ENCODE measurements around the gene SHB.
"Not testable (repeated sequence)": the region's sequence is repeated elsewhere in the genome, so short reads cannot be mapped to it uniquely, and the experiment has no call there.

The SHB gene

DNA sequence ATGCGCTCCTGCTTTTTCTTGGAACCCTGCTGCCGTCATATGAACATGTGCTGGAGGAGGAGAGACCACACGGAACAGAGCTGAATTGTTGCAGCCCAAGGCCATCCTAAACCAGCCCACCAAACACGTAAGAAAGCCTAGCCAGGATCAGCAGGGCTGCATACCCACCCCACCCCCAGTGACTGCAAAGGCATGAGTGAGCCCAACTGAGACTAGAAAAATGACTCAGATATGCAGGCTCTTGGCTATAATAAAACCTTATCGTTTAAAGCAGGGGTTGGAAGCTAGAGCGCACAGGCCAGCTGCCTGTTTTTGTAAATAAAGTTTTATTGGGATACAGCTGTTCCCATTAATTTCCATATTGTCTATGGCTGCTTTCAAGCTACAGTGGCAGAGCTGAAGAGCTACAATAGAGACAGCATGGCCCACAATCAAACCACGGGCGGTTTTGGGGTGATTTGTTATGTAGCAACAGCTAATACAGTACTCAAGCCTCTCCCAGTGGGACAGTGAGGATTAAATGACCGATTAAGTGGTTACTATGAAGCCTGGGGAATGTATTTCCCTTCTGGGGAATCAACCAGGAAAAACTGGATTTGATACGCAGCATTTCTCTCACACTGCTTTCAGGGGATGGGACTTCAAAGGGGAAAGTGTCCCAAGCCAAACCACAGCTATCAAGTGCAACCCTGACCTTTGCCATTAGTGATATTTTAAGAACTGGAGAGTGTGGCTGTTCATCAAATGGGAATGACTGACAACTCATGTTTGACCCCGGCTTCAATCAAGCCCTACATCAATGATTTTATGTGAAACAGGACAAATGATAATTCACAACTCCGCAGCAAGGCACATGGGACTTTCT lies 6.3 kb downstream of the SHB start:
- no peak for DNase-seq (ENCODE audit: low spot score)

- no peak for DNase-seq (ENCODE audit: low spot score)
Measured at GRCh38 chr9:38062106-38062497, 6.9 kb downstream of the SHB start.

GRCh38 chr9:38061326-38061977 lies 7.6 kb downstream of the SHB start:
- DNase-seq (ENCODE audit: low spot score), result no peak

DNA sequence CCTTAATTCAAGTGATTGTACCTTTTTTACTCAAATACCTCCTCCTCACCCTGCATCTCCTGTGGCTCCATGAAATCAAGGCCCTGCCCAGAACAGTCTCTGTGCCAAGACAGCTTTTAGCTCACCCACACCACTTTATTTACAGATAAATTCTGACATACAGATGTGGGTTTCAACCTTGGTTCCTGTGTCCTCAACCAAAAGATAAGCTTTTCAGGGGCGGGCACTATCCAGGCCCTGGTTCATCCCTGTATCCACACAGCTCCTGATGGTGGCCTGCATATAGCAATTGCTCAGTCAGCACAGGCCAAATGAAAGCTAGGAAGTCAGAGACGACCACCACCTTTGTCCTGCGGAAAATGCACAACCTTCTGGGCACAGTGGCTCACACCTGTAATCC lies 8.3 kb downstream of the SHB start:
- DNase-seq (ENCODE audit: low spot score), result no peak

- no peak for DNase-seq (ENCODE audit: low spot score)
Measured at GRCh38 chr9:38059233-38059936, 9.6 kb downstream of the SHB start.

DNA sequence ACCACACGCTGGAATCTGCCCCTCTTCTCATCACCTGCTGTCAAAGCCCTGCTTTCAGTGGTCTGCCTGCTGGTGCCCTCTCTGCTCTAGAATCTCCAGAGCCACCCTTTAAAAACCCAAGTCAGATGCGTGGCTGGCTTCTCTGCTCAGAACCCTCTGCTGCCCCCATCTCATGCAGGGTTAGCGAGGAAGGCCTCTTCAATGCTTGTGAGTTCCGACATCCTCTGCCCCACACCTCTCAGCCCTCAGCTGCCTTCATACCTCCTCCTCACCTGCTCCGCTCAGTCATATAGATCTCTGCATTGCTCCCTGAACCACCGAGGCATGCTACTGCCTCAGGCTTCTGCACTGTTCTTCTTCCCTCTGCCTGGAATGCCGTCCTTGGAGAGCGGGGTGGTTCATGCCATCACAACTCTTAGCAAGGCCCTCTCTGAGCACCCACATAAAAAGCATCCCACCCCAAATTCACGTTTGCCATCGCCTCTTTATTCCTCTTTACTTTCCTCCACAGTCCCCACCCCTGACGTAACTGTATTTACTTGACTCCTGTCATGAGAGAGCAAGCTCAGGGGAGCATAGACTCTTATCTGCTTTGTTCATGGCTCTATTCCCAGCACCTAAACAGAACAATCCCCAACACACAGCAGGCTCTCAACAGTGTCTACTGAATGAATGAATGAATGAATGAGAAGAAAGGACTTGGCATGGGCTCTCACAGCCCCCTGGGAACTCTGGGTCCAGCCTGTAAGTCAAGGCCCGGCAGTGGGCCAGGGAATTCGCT lies 10.4 kb downstream of the SHB start:
- DNase-seq (ENCODE audit: low spot score), result no peak

- DNase-seq (ENCODE audit: low spot score), result no peak
Measured at GRCh38 chr9:38057416-38058195, 11.4 kb downstream of the SHB start.

DNA sequence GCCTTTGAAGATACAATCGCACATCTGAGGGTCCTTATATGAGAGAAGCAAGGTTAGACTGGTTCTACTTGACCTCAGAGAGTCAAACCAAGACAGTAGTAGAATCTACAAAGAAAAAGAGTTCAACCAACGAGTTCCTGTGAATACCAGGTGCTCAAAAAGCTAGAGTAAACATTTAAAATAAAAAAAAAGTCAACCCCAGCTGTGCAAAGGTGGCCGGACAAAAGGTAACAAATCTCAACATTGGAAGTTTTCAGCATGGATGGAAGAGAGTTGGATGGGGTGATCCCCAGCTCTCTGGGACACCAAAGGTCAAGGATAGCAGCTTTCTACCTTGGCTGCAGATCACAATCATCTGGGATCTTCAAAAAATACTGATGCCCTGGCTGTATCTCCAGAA lies 14.4 kb downstream of the SHB start:
- no peak for DNase-seq (ENCODE audit: low spot score)

GRCh38 chr9:38053697-38054461 lies 15.1 kb downstream of the SHB start:
- DNase-seq (ENCODE audit: low spot score), result no peak

DNA sequence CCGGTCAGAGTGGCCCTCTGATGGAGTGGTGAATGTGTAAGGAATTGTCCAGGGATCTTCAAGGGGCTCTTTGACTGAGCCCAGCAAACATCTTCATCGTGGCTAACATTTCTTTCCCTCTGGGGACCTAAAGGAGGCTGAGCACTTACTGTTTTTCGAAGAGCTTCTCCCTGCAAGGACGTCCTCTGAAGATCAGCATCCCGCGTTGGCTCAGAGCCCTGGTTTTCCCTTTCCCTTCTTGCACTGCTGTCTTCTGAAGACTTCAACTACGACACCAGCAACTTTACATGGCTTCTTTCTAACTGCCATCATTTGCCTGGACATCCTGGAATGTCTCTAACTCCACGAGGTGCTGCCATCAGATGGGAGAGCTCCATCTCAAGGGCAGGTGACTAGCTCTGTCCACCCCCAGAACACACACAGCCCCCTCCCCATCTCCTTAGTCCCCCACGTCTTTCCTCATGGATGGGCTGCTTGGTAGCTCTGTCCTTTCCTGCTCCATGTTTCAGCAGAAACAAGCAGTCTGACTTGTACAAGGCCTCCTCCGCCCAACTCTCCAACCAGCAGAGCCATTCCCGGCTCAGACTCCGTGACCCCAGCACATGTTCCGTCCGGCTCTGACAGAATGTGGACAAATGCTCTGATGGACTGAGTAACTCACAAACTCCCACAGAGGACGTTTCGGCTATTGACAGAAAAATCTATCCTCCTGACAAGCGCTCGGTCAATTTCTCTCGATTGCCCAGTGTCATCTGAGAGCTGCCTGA lies 17.1 kb downstream of the SHB start:
- DNase-seq (ENCODE audit: low spot score), result no peak

DNA sequence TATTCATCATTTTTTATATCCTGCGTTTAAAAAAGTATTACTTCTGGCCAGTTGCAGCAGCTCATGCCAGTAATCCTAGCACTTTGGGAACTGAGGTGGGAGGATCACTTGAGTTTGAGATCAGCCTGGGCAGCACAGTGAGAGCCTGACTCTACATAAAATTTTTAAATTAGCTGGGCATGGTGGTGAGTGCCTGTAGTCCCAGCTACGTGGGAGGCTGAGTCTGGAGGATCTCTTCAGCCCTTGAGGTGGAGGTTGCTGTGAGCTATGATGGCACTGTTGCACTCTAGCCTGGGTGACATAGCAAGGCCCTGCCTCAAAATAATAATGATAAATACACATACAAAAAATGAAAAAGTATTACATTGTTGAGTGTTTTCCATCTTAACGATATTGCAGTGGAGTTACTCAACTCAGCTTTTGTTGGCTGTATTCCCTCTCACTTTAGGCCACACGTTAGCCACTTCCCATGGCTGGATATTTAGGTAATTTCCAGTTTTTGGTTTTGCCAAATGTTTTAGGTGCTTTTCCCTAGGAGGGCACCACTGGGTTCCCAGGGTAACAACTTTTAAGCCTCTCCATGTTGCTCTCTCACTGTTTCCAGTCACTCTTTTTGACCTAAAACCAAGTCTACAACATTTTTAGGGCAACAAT lies 20.6 kb downstream of the SHB start:
- no peak for DNase-seq (ENCODE audit: low spot score)

- peak; percentile 76 for DNase-seq (ENCODE audit: low spot score)
Measured at GRCh38 chr9:38047301-38048251, 21.5 kb downstream of the SHB start.

- no peak for DNase-seq (ENCODE audit: low spot score)
Measured at GRCh38 chr9:38046661-38047300, 22.2 kb downstream of the SHB start.

DNA sequence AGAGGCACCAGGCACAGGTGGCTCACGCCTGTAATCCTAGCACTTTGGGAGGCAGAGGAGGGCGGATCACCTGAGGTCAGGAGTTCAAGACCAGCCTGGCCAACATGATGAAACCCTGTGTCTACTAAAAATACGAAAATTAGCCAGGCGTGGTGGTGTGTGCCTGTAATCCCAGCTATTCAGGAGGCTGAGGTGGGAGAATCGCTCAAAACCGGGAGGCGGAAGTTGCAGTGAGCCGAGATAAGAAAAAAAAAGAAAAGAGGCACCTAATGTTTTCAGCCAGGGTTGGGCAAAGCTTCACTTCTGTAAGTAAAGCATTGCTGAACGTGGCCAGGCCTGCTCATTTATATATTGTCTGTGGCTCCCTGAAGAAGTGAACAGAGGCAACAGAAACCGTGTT lies 23.1 kb downstream of the SHB start:
- DNase-seq (ENCODE audit: low spot score), result not testable (repeated sequence)

DNA sequence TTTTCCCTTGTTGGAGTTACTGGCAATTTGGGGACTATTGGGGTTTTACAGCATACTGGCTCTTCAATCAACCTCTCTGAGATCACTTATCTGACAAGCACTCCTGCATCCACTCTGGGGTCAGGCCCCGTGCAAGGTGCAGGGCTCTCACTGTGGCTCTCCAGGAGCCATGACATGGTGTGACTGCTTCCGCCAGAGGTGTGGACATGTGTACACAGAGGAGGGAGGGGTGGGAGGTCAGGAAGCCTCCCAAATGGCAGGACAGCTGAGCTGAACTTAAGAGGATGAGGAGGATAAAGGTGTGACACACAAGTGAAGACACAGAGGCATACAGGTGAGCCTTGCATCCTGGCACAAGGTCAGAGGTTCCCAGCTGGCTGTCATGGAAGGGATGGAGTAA lies 24.3 kb downstream of the SHB start:
- DNase-seq (ENCODE audit: low spot score), result no peak

- no peak for DNase-seq (ENCODE audit: low spot score)
Measured at GRCh38 chr9:38043931-38044623, 24.9 kb downstream of the SHB start.
